Mononuclear cell (primary cell): ENCODE measurements around the gene CEP89. TPM values are rescaled to one million over a fixed set of nuclear protein-coding genes. Genes with fewer than 3 reads are reported as not detected.
"Not testable (repeated sequence)": the region's sequence is repeated elsewhere in the genome, so short reads cannot be mapped to it uniquely, and the experiment has no call there.

Experiments used
- H3K27me3 ChIP-seq: 2 replicates; pipeline ENCODE4 v1.6.0; 2011; ENCODE audit warnings: low read length, control low read depth; ENCODE audit not compliant: insufficient read depth
- H3K4me1 ChIP-seq: 2 replicates; pipeline ENCODE4 v1.5.1; 2011; ENCODE audit warnings: mild to moderate bottlenecking, low read length, control low read depth; ENCODE audit not compliant: insufficient read depth
- H3K4me3 ChIP-seq: 2 replicates; pipeline ENCODE4 v1.5.1; 2011; ENCODE audit warnings: mild to moderate bottlenecking, low read length, moderate library complexity
- H3K9me3 ChIP-seq: 2 replicates; pipeline ENCODE4 v1.5.1; 2011; ENCODE audit warnings: low read depth, mild to moderate bottlenecking, control low read depth, low read length
- total RNA-seq: library from RNA; depleted of rRNA; stranded (reverse); fragments of >200 nt; gene quantifications from one replicate; pipeline ENCODE4 v1.2.3, GENCODE V29; 2012

CEP89 gene
- total RNA-seq, 1 donor, result 2.2 TPM

DNA sequence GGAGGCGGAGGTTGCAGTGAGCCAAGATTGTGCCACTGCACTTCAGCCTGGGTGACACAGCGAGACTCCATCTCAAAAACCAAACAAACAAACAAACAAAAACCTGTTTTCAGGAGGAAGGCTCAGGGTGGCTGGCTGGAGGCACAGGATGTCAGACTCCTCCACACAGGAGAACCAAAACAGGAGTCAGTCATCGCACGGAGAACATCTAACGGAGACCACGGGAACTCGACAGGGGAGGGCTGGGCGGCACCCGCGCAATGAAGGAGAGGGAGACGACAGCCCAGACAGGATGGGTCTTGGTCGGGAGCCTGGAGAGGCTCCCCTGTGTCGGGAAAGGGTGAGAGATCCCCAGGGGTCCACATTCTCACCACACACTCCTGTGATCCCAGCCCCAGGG, 81.4 kb downstream of the CEP89 start:
- no peak overlapping the region for H3K4me3 ChIP-seq
- H3K9me3 ChIP-seq, result peaks cover 20% of the 10 kb centered on the region
- H3K4me1 ChIP-seq, result no peaks in the 10 kb centered on the region
- no peaks in the 10 kb centered on the region for H3K27me3 ChIP-seq

DNA sequence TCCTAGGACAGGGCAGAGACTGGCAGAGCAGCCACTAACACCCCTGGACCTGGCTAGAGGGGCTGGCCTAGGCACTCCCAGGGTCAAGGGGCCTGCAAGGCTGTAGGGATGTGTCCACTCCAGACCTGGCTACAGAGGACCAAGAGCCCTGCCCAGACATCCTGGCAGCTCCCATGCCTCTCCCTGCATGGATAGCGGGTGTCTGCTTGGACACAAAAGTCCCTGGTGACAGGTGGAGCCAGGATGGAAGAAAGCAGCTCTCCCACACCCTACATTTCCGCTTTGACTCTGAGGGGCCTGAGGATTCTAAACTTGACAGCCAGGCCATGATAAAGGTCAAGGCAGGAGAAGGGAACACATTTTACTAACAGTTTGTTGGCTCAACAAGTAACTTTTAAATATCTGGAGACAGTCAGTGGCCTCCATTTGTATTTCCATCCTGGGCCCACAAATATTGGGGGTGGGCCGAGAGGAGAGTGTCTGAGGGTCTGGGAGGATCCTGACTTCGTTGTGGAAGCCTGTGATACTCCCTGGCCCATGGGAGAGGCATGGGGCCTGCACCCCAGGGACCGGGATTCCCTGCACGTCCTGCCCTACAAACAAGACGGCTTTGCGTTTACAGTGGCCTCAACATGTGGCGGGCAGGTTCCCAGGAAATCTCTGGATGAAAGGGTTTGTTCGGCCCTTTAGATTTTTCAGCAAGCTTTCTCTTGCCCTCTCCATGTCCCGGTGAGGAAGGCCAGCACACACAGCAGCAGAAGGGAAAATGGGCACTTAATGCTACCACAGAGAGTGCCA, 82.4 kb downstream of the CEP89 start:
- no peaks in the 10 kb centered on the region for H3K27me3 ChIP-seq
- H3K4me1 ChIP-seq, result no peaks in the 10 kb centered on the region
- H3K4me3 ChIP-seq, result no peak overlapping the region
- H3K9me3 ChIP-seq, result peaks cover 20% of the 10 kb centered on the region

DNA sequence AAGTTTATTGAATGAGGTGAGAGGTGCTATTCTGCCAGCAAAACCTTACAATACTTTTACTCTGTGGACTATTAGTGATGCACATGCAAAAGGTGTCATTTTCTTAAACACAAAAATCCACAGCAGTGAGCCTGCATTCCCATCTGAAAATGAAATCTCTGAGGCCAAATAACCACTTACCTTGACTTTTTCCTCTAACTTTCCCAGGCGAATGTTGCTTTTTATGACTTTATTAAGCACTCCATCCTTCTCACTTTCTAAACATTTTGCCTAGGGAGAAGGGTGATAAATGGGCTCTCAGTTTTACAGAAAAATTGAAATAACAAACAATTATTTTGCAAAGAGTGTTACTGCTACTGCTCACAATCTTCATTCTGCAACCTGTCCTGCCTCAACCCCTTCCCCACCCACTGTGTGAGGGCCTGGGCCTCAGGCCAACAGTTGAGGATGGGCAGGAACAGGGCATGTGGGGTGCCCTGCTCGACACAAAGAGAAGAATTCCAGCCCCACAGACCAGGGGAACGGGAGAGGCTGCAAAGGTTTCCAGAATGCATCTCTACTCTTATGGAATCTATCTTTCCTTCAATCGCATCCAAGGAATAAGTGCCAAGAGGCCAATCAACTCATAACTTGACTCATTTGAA, 84.1 kb downstream of the CEP89 start:
- Histone ChIP-seq H3K9me3 (peaks cover 4% of the 10 kb centered on the region), H3K4me1 (no peaks in the 10 kb centered on the region), H3K27me3 (no peaks in the 10 kb centered on the region), H3K4me3 (no peak overlapping the region)

DNA sequence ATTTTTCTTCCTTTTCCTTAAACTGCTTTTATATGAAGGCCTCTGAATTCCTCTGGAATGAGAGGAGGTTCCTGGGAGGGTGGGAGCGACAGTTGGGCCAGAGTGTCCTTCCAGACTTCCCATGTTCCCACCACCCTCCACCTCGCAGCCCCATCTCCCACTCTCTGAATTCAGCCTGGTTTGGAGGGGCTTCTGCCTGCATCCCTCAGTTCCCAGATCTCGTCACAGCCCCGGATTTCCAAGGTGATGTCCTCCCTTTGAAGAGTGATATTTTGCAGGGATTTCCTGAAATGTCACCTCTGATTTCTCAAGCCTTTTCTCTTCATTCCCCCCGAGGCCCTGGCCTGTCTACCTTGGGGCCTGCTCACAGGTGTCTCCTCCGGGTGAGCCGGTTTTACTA, 85.5 kb downstream of the CEP89 start:
- no peaks in the 10 kb centered on the region for H3K4me1 ChIP-seq
- no peaks in the 10 kb centered on the region for H3K9me3 ChIP-seq
- H3K27me3 ChIP-seq, result no peaks in the 10 kb centered on the region
- no peak overlapping the region for H3K4me3 ChIP-seq

DNA sequence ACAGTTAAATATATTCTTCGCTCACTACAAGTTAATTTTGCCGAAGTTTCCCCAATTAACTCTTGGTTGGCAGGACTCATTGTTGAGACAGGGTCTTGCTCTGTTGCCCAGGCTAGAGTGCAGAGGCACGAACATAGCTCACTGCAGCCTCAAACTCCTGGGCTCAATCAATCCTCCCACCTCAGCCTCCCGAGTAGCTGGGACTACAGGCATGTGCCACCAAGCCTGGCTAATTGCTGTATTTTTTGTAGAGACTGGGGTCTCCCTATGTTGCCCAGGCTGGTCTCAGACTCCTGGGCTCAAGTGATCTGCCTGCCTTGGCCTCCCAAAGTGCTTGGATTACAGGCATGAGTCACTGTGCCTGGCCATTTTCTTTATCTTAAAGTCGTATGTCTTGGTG, 86.5 kb downstream of the CEP89 start:
- not testable (repeated sequence) for H3K9me3 ChIP-seq, H3K4me1 ChIP-seq, H3K27me3 ChIP-seq, H3K4me3 ChIP-seq

DNA sequence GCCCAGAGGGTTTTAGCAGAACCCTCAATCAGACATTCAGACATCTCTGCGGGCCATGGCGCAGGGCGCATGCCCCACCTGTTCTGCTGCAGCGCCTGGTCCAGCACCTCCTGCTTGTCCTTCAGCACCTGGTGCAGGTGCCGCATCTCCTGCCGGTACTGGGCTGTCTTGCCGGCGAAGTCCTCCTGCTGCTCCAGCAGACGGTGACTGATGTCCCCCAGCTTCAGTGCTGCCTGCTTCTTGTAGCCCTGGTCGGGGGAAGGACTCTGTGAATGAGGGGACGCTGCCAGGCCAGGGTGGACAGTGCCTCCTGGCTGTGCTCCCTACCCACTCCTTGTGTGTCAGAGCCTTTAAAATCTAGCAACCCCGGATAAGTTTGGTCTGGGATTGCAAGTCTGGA, 90.0 kb downstream of the CEP89 start:
- H3K4me1 ChIP-seq, result no peaks in the 10 kb centered on the region
- H3K9me3 ChIP-seq, result no peaks in the 10 kb centered on the region
- no peaks in the 10 kb centered on the region for H3K27me3 ChIP-seq
- H3K4me3 ChIP-seq, result no peak overlapping the region

DNA sequence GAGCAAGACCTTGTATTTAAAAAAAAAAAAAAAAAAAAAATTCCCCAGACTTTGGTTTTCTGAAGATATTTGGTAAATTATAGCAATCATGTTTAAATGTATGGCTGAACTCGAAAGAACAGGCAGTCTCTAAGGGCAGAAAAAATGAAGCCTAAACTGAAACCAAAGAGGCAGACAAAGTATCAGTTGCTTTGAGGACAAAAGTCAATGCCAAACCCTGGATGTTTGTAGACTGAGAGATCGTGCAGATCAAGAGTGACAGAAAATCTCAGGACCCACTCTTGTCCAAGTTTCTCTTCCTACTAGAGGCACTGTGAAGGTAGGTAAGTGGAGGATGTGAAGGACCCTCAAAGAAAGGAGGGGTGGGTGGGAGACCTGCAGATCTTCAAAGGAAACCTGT, 91.1 kb downstream of the CEP89 start:
- Histone ChIP-seq H3K27me3 (no peaks in the 10 kb centered on the region), H3K4me3 (no peak overlapping the region)

DNA sequence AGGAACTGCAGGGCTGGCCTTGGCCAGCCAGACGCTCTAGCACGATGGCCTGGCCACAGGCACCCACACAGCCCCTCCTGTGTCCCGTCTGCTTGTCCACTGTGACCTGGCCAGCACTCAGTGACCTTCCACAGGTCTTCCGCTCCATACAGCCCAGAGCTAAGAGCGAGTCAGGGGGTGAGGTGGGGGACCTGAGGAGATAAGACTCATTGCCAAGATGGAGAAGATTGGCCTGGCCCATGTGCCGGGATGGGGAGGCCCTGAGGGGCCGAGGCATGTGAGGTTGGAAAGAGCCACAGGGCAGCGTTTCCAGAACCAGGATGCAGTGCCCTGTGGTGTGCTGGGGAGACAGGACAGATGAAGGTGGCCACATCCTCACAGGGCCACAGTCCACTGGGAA, 92.0 kb downstream of the CEP89 start:
- Histone ChIP-seq H3K4me1 (no peaks in the 10 kb centered on the region), H3K4me3 (no peak overlapping the region), H3K27me3 (no peaks in the 10 kb centered on the region), H3K9me3 (no peaks in the 10 kb centered on the region)

More for the DNA sequence above, 91.1 kb downstream of the CEP89 start:
- Histone ChIP-seq H3K4me1 (no peaks in the 10 kb centered on the region), H3K9me3 (no peaks in the 10 kb centered on the region)

DNA sequence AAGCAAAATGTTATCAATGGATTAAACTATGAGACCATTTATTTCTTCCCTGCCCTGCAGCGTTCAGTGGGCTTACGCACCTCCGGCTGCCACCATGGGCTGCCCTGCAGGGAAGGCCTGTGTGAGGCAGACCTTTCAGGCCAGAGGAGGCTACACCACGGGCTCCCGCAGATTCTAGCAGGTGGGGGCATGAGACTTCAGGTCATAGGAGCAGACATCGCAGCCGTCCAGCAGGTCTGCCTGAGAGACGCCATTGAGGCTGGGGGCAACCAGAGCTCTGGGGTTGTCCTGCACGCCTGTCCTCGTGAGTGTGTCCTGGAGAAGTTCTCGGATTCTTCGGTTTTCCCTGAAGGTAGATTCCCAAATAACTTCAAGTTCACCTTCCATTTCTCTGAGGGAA, 92.8 kb downstream of the CEP89 start:
- no peaks in the 10 kb centered on the region for H3K9me3 ChIP-seq
- no peaks in the 10 kb centered on the region for H3K4me1 ChIP-seq
- H3K27me3 ChIP-seq, result no peaks in the 10 kb centered on the region
- no peak overlapping the region for H3K4me3 ChIP-seq

DNA sequence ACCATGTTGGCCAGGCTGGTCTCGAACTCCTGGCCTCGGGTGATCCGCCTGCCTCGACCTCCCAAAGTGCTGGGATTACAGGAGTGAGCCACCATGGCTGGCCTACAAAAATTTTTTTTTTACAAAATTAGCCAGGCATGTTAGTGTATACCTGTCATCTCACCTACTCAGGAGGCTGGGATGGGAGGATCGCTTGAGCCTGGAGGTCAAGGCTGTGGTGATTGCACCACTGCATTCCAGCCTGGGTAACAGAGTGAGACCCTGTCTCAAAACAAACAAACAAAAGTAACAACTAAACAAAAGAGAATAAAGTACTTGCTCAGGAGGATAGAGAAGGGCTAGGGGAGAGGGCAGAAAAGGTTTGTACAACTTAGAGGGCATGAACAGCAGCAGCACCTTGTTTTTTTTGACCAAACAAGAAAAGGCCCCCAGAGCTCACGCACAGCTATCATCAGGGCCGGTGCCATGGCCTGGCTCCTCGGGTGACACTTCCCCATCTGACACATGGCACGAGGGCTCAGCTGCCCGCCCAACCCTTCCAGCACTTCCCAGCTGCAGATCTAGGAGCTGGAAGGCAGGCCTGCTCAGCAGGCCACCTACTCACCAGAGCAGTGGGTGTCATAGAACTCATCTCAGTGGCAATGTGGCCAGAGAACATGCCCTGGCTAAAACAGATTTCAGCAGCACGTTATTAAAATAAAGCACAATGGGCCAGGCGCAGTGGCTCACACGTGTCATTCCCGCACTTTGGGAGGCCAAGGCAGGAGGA, 93.6 kb downstream of the CEP89 start:
- no peaks in the 10 kb centered on the region for H3K4me1 ChIP-seq
- no peaks in the 10 kb centered on the region for H3K27me3 ChIP-seq
- H3K9me3 ChIP-seq, result no peaks in the 10 kb centered on the region
- no peak overlapping the region for H3K4me3 ChIP-seq

DNA sequence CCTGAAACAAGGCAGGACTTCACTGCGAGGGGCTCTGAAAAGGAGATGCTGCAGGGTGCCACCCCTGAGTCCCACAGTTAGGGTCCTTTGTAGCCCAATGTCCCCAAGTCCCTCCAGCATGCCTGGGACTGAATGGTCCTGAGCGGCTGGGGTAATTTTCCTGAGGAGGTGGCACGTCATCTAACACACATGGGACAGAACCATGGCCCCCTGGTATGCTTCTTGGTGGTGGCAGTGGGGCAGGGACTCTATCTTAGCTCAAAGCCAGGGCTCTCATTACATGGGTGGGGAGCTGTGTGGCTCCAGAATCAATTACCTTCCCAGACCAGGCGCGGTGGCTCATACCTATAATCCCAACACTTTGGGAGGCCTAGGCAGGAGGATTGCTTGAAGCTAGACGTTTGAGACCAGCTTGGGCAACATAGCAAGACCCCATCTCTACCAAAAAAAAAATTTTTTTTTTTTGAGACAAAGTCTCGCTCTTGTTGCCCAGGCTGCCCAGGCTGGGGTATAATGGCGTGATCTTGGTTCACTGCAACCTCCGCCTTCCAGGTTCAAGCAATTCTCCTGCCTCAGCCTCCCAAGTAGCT, 94.3 kb downstream of the CEP89 start:
- Histone ChIP-seq H3K9me3 (no peaks in the 10 kb centered on the region), H3K4me1 (no peaks in the 10 kb centered on the region), H3K4me3 (no peak overlapping the region), H3K27me3 (no peaks in the 10 kb centered on the region)

DNA sequence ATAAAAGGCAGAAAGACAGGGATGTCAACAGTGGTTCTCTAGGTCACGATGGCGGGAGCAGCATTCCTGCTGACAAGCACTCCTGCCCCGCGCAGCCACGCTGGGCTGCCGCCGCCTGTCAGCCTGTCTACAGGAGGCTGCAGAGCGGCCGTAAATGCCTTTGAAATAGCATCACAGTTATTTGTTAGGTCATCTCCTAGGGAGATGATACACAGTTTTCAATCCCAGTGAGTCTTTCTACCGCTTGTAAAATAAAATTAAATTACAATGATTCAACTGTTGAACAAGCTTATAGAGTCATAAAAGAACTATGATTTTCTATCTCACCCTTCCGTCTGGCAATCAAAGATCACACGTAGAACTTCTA, 94.9 kb downstream of the CEP89 start:
- H3K4me3 ChIP-seq, result no peak overlapping the region
- no peaks in the 10 kb centered on the region for H3K9me3 ChIP-seq
- H3K27me3 ChIP-seq, result no peaks in the 10 kb centered on the region

DNA sequence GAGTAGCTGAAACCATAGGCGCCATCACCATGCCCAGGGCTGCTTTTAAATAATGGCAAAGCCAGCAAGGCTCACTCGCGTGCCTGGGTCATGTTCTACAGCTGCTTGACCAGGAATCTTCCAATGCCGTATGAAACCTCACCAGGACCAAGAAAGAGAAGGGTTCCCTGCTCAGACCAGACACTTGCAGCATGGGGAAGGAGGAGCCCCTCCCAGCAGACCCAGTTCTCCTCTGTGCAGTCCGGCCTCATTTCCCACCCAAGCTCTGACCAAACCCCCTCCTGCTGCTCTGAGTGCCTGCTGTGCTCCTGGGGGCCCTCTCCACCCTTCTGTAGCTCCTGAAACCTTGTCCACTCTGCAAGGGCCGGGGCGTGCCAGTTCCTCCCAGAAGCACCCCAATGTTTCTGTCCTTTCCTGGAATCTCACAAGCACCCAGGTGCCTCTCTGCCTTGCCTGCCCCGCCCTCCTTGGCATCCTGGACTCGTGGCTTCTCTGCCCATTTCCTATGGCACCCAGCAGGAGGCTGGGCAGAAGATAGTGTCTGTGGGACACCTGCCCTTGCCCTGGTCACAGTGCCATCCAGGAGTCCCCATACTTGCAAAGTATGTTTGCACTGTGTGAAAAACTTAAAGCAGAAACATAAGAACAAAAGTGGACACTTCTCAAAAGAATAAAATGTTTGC, 95.4 kb downstream of the CEP89 start:
- Histone ChIP-seq H3K9me3 (no peaks in the 10 kb centered on the region), H3K4me3 (no peak overlapping the region), H3K4me1 (no peaks in the 10 kb centered on the region), H3K27me3 (no peaks in the 10 kb centered on the region)

More for the DNA sequence above, 94.9 kb downstream of the CEP89 start:
- H3K4me1 ChIP-seq, result no peaks in the 10 kb centered on the region

DNA sequence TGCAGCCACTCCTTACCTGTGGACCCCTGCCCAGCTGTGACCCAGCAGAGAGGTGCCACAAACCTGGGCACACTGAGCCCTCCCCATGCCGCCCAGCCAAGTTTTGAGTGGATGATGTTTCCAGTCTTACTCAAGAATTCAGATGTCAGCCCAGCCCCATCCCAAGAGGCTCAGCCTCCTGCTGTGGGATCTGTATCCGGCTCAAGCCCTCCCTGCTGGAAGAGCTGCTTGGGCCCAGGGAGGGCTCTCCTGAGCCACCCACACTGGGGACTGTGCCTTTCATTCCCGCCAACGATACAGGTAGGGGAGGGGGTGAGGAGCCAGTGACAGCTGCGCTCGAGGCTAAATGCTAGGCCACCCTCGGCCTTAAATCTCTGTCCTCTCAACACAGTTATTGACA, 96.3 kb downstream of the CEP89 start:
- no peak overlapping the region for H3K4me3 ChIP-seq
- H3K4me1 ChIP-seq, result no peaks in the 10 kb centered on the region
- no peaks in the 10 kb centered on the region for H3K9me3 ChIP-seq
- no peaks in the 10 kb centered on the region for H3K27me3 ChIP-seq

DNA sequence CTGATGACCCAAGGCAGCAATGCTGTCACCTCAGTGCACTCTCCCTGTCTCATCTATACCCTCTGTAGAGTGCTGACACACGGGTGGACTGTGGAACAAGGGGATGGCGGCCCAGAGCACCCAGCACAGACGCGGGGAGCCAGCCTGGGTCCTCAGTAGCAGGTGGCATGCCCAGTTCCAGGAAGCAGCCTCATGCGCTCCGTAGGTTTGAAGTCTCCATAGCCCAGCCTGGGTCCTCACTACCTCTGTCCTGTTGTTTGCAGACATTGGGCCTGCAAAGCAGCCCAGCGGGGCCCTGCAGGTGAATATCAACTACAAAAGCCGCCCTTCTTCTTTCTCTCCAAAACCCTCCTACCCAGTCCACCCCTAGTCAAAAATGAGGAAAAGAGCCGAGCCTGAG, 97.2 kb downstream of the CEP89 start:
- H3K4me1 ChIP-seq, result no peaks in the 10 kb centered on the region
- H3K4me3 ChIP-seq, result no peak overlapping the region
- no peaks in the 10 kb centered on the region for H3K27me3 ChIP-seq
- no peaks in the 10 kb centered on the region for H3K9me3 ChIP-seq
